Mesenchymal stem cell (in vitro differentiated cells and primary cell): ENCODE results near the gene AP1B1.
A peak's percentile ranks its signal among the peaks of the same experiment; 100 is the strongest.

Source experiments
- DNase-seq: peaks from one replicate; pipeline ENCODE4 v3.0.0-alpha.2; 2013
- H2AFZ ChIP-seq: one replicate; pipeline ENCODE4 v1.6.1; 2013; ENCODE audit warnings: low read depth, mild to moderate bottlenecking, control low read depth, inconsistent platforms, low read length, moderate library complexity
- H2AK5ac ChIP-seq: 2 replicates; pipeline ENCODE4 v1.6.1; 2013; ENCODE audit warnings: low read length, moderate library complexity, mild to moderate bottlenecking, inconsistent platforms; ENCODE audit not compliant: severe bottlenecking
- H2BK120ac ChIP-seq: one replicate; pipeline ENCODE4 v1.6.1; 2013; ENCODE audit warnings: low read depth, mild to moderate bottlenecking, inconsistent platforms, low read length, moderate library complexity
- H2BK12ac ChIP-seq, 2 experiments: one replicate each; pipeline ENCODE4 v1.6.1; 2013; ENCODE audit warnings: inconsistent platforms in 2 of 2, low read length in 2 of 2, mild to moderate bottlenecking in 2 of 2, moderate library complexity in 2 of 2, control low read depth in 1 of 2
- H2BK15ac ChIP-seq: one replicate; pipeline ENCODE4 v1.6.1; 2013; ENCODE audit warnings: mild to moderate bottlenecking, low read depth, inconsistent platforms; ENCODE audit not compliant: poor library complexity, severe bottlenecking
- H2BK5ac ChIP-seq: 2 replicates; pipeline ENCODE4 v1.6.1; 2013; ENCODE audit warnings: low read depth, mild to moderate bottlenecking, low read length, control low read depth, inconsistent platforms; ENCODE audit not compliant: poor library complexity, severe bottlenecking
- H3K14ac ChIP-seq, 2 experiments: one replicate each; pipeline ENCODE4 v1.6.1; 2013; ENCODE audit warnings: inconsistent platforms in 2 of 2, low read length in 2 of 2, control low read depth in 1 of 2, mild to moderate bottlenecking in 1 of 2, moderate library complexity in 1 of 2
- H3K18ac ChIP-seq, 2 experiments: one replicate each; pipeline ENCODE4 v1.6.1; 2013; ENCODE audit warnings: inconsistent platforms in 2 of 2, low read length in 2 of 2, control low read depth in 1 of 2, low read depth in 1 of 2, mild to moderate bottlenecking in 1 of 2
- H3K23ac ChIP-seq, 2 experiments: one replicate each; pipeline ENCODE4 v1.6.1; 2013; ENCODE audit warnings: inconsistent platforms in 2 of 2, low read length in 2 of 2, mild to moderate bottlenecking in 2 of 2, moderate library complexity in 2 of 2, control low read depth in 1 of 2
- H3K27ac ChIP-seq: 2 replicates; pipeline ENCODE4 v1.5.1; 2013; ENCODE audit warnings: mild to moderate bottlenecking, moderate library complexity, low read length, control low read depth, inconsistent platforms; ENCODE audit not compliant: poor library complexity, severe bottlenecking
- H3K27me3 ChIP-seq, 2 experiments: 2 replicates each; pipeline versions ENCODE4 v1.6.1 to v1.7.0; 2013; ENCODE audit warnings: low read length in 2 of 2, mild to moderate bottlenecking in 2 of 2, moderate library complexity in 2 of 2, control low read depth in 1 of 2, inconsistent platforms in 1 of 2; ENCODE audit not compliant: control insufficient read depth in 1 of 2, insufficient read depth in 1 of 2
- H3K36me3 ChIP-seq, 2 experiments: 2 replicates each; pipeline versions ENCODE4 v1.6.1 to v1.7.0; 2013; ENCODE audit warnings: low read length in 2 of 2, control low read depth in 1 of 2, inconsistent platforms in 1 of 2, low read depth in 1 of 2, mild to moderate bottlenecking in 1 of 2; ENCODE audit not compliant: insufficient read depth in 2 of 2, control insufficient read depth in 1 of 2
- H3K4ac ChIP-seq, 2 experiments: one replicate each; pipeline ENCODE4 v1.6.1; 2013; ENCODE audit warnings: inconsistent platforms in 2 of 2, low read length in 2 of 2, mild to moderate bottlenecking in 2 of 2, moderate library complexity in 2 of 2, control low read depth in 1 of 2, low read depth in 1 of 2
- H3K4me1 ChIP-seq: 2 replicates; pipeline ENCODE4 v1.6.1; 2013; ENCODE audit warnings: low read depth, low read length, control low read depth; ENCODE audit not compliant: control insufficient read depth, insufficient read depth
- H3K4me2 ChIP-seq: 2 replicates; pipeline ENCODE4 v1.6.1; 2013; ENCODE audit warnings: low read length, mild to moderate bottlenecking, inconsistent platforms; ENCODE audit not compliant: poor library complexity, severe bottlenecking
- H3K4me3 ChIP-seq, 2 experiments: 2 replicates each; pipeline versions ENCODE4 v1.5.1 to v1.7.0; 2013; ENCODE audit warnings: low read length in 2 of 2, mild to moderate bottlenecking in 2 of 2, control low read depth in 1 of 2, low read depth in 1 of 2; ENCODE audit not compliant: insufficient read depth in 1 of 2
- H3K79me1 ChIP-seq: replicated peaks from 2 replicates; pipeline ENCODE4 v1.6.1; 2013; ENCODE audit warnings: mild to moderate bottlenecking, control low read depth, low read length, inconsistent platforms; ENCODE audit not compliant: poor library complexity, severe bottlenecking
- H3K9ac ChIP-seq: 2 replicates; pipeline ENCODE4 v1.7.0; 2013; ENCODE audit warnings: mild to moderate bottlenecking, low read length, moderate library complexity
- H3K9me3 ChIP-seq: 2 replicates; pipeline ENCODE4 v1.7.0; 2013; ENCODE audit warnings: mild to moderate bottlenecking, low read length; ENCODE audit not compliant: control insufficient read depth
- H4K8ac ChIP-seq: one replicate; pipeline ENCODE4 v1.6.1; 2013; ENCODE audit warnings: inconsistent platforms, mild to moderate bottlenecking, low read length, moderate library complexity
- H4K91ac ChIP-seq: one replicate; pipeline ENCODE4 v1.6.1; 2013; ENCODE audit warnings: mild to moderate bottlenecking, low read length, inconsistent platforms
- WGBS: methylation state at CpG from one replicate; pipeline ENCODE4 v1.1.7; 2013; ENCODE audit warnings: mixed read lengths; 5-methylcytosine and 5-hydroxymethylcytosine counted together

AP1B1 gene

GRCh38 chr22:29383740-29384139 is 4.6 kb downstream of the AP1B1 start:
- Histone ChIP-seq H2AFZ (no peak overlapping the region), H2BK12ac (no peak overlapping the region), H3K14ac (no peak overlapping the region), H4K91ac (no peak overlapping the region), H3K9ac (no peak overlapping the region), H3K27me3 (no peaks in the 10 kb centered on the region), H2BK120ac (no peak overlapping the region), H3K27ac (no peak overlapping the region), H3K4me3 (no peak overlapping the region), H2BK15ac (no peak overlapping the region), H3K9me3 (no peaks in the 10 kb centered on the region), H3K23ac (no peak overlapping the region), H3K18ac (no peak overlapping the region), H2AK5ac (no peak overlapping the region), H3K79me1 (peaks cover 50% of the 10 kb centered on the region), H4K8ac (no peak overlapping the region), H3K4ac (no peak overlapping the region), H3K36me3 (peaks cover 4 to 13% of the 10 kb centered on the region in 2 experiments), H3K4me1 (peaks cover 11% of the 10 kb centered on the region), H3K4me2 (no peak overlapping the region), H2BK5ac (no peak overlapping the region)
- no CpG with 5 or more reads among the region's 1 CpG for WGBS
- no peak for DNase-seq

DNA sequence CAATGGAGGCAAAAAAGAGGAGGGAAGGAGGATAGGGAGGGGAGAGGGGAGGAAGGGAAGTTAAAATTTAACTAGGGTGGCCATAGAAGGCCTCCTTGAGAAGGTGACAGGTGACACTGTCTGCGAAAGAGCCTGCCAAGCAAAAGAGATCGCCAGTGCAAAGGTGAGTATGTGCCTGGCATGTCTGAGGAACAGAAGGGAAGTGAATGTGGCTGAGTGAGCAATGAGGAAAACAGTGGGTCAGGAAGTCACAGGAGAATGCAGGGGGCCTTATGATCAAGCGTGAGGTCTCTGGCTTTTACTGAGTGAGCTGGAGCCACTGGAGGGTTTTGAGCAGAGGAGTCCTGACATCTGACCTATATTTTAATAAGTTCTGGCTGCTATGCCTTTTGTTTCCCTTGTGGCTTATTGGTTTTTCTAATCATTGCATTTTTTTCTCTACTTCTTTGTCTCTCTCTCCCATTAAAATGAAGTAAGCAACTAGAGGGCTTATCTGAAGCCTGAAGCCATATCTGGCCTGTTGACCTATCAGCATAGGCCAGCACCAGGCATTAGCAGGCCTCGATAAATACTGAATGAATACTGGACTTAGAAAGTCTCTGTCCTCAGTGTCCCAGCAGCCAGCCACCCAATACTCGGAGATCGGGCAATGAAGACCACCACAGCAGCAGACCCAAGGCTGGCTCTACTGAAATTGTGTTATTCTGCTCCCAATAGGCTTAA is 5.6 kb downstream of the AP1B1 start:
- Histone ChIP-seq H2BK5ac (no peak overlapping the region), H3K27me3 (no peaks in the 10 kb centered on the region), H3K27ac (no peak overlapping the region), H3K4me1 (peaks cover 11% of the 10 kb centered on the region), H3K36me3 (peaks cover 4 to 16% of the 10 kb centered on the region in 2 experiments), H3K4me3 (no peak overlapping the region), H4K91ac (no peak overlapping the region), H3K79me1 (peaks cover 53% of the 10 kb centered on the region), H4K8ac (no peak overlapping the region), H3K4ac (no peak overlapping the region), H2BK15ac (no peak overlapping the region), H2AFZ (no peak overlapping the region), H3K4me2 (no peak overlapping the region), H3K9me3 (no peaks in the 10 kb centered on the region), H2AK5ac (peak overlapping the region; percentile 23), H2BK120ac (no peak overlapping the region), H3K14ac (no peak overlapping the region), H3K9ac (no peak overlapping the region), H3K23ac (no peak overlapping the region), H2BK12ac (no peak overlapping the region), H3K18ac (no peak overlapping the region)
- no peak for DNase-seq
- 89% methylated on average over 6 of the region's 6 CpGs for whole genome bisulfite sequencing

GRCh38 chr22:29380856-29381255 is 7.5 kb downstream of the AP1B1 start:
- H2BK12ac ChIP-seq: peak overlapping the region in 1 of 2 experiments; percentile 68
- no peak overlapping the region for H3K27ac ChIP-seq
- peak overlapping the region; percentile 14 for H4K91ac ChIP-seq
- no peak overlapping the region for H3K14ac ChIP-seq
- H3K27me3 ChIP-seq: no peaks in the 10 kb centered on the region
- no peak overlapping the region for H3K4me2 ChIP-seq
- H3K4ac ChIP-seq: no peak overlapping the region
- no peak overlapping the region for H2BK5ac ChIP-seq
- no peak overlapping the region for H3K4me3 ChIP-seq
- no peak overlapping the region for H3K9ac ChIP-seq
- peaks cover 15 to 16% of the 10 kb centered on the region in 2 experiments for H3K36me3 ChIP-seq
- no peak overlapping the region for H2AK5ac ChIP-seq
- 93% methylated on average over 6 of the region's 6 CpGs for whole genome bisulfite sequencing
- no peaks in the 10 kb centered on the region for H3K9me3 ChIP-seq
- H2BK15ac ChIP-seq: no peak overlapping the region
- H3K4me1 ChIP-seq: peaks cover 6% of the 10 kb centered on the region
- H3K79me1 ChIP-seq: peaks cover 48% of the 10 kb centered on the region
- no peak overlapping the region for H2BK120ac ChIP-seq
- no peak overlapping the region for H3K23ac ChIP-seq
- H2AFZ ChIP-seq: no peak overlapping the region
- H4K8ac ChIP-seq: no peak overlapping the region
- H3K18ac ChIP-seq: no peak overlapping the region
- DNase-seq: no peak

DNA sequence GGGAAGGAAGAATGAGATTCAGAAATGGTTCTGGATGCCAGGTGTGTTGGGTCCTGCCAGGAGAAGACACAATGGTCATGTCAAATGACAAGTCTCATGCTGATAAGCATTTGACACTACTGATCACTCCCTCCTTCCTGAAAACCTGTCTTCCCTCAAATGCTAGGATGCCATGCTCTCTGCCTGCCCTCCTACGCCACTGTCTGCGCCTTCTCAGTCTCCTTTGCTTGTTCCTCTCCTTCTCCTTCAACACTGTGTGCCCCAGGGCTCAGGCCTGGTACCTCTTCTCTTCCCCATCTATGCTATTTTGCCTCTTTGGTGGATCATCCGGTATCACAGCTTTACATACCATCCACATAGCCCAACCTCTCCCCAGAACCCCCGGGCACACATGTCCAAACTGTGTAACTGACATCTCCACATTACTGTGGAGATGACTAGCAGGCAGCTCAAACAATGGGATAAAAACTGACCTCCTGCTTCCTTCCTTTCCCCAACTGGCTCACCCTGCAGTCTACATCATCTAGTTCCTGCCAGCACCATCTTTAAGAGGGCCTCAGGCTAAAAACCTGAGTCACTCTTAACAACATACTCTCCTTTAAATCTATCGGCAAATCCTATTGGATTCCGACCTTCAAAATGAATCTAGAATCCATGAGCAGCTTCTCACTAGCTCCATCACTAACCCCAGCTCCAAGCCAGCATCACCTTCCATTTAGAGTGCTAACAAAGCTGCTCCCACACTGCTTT is 8.2 kb downstream of the AP1B1 start:
- Histone ChIP-seq H3K4me2 (no peak overlapping the region), H3K36me3 (peaks cover 15 to 17% of the 10 kb centered on the region in 2 experiments), H4K8ac (no peak overlapping the region), H3K4me3 (no peak overlapping the region), H3K4ac (no peak overlapping the region), H3K4me1 (peaks cover 6% of the 10 kb centered on the region), H2BK15ac (no peak overlapping the region), H3K23ac (no peak overlapping the region), H2AK5ac (no peak overlapping the region), H2BK12ac (peak overlapping the region in 1 of 2 experiments; percentile 68), H2BK120ac (no peak overlapping the region), H2AFZ (no peak overlapping the region), H3K79me1 (peaks cover 50% of the 10 kb centered on the region), H3K27me3 (no peaks in the 10 kb centered on the region), H3K18ac (no peak overlapping the region), H3K14ac (no peak overlapping the region), H2BK5ac (no peak overlapping the region), H3K27ac (no peak overlapping the region), H4K91ac (no peak overlapping the region), H3K9me3 (no peaks in the 10 kb centered on the region), H3K9ac (no peak overlapping the region)
- 96% methylated on average over 6 of the region's 6 CpGs for WGBS
- DNase-seq: peak; percentile 15
